ENCODE measurements around the gene NT5DC4.

The NT5DC4 gene

GRCh38 chr2:112688086-112688880 is 32.5 kb upstream of the NT5DC4 start:
- DNase-seq (ENCODE audit: low read depth in 1 of 2, low spot score in 1 of 2): no peak
- no peak for TF ChIP-seq JUND (IDR thresholded peaks at IDR 0.05; ENCODE audit: low read depth)
- in situ Hi-C loops (cut with HindIII; ENCODE audit: low pct_unique_long_range_greater_than_20kb, low sequenced_read_pairs): no loop called here

- in situ Hi-C loops (cut with HindIII; ENCODE audit: low pct_unique_long_range_greater_than_20kb, low sequenced_read_pairs): no loop called here
- TF ChIP-seq JUND (IDR thresholded peaks at IDR 0.05; ENCODE audit: low read depth): no peak
- DNase-seq (ENCODE audit: low read depth in 1 of 2, low spot score in 1 of 2): peak in 1 of 2 experiments; percentile 78
Observed at GRCh38 chr2:112690853-112691401, 29.9 kb upstream of the NT5DC4 start.

- in situ Hi-C loops (cut with HindIII; ENCODE audit: low pct_unique_long_range_greater_than_20kb, low sequenced_read_pairs): no loop called here
- no peak for TF ChIP-seq JUND (IDR thresholded peaks at IDR 0.05; ENCODE audit: low read depth)
- DNase-seq (ENCODE audit: low read depth in 1 of 2, low spot score in 1 of 2): no peak
Observed at GRCh38 chr2:112691881-112692281, 28.9 kb upstream of the NT5DC4 start.

DNA sequence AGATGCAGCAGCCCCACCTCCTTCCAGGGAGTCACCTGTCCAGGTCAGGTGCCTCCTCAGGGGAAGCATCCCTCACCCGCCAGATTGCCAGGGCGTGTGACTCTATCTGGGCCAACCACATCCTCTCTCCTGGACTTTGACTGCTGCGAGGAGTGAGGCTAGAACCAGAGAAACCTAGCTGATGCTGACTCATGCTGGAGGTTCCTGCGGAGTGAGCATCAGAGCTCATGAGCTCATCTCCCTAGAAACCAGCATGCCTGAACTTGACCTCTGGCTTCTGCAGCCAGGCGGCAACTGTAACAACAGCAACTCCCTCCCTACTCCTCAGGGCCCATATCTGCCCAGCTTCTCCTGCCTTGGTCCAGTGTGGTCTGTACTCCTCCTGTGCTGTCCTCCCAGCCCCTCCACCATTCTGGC is 28.3 kb upstream of the NT5DC4 start:
- DNase-seq (ENCODE audit: low read depth in 1 of 2, low spot score in 1 of 2): peak in 1 of 2 experiments; percentile 56
- no peak for TF ChIP-seq JUND (IDR thresholded peaks at IDR 0.05; ENCODE audit: low read depth)
- in situ Hi-C loops (cut with HindIII; ENCODE audit: low pct_unique_long_range_greater_than_20kb, low sequenced_read_pairs): no loop called here

- in situ Hi-C loops (cut with HindIII; ENCODE audit: low pct_unique_long_range_greater_than_20kb, low sequenced_read_pairs): no loop called here
- no peak for TF ChIP-seq JUND (IDR thresholded peaks at IDR 0.05; ENCODE audit: low read depth)
- no peak for DNase-seq (ENCODE audit: low read depth in 1 of 2, low spot score in 1 of 2)
Observed at GRCh38 chr2:112692918-112693317, 27.9 kb upstream of the NT5DC4 start.

DNA sequence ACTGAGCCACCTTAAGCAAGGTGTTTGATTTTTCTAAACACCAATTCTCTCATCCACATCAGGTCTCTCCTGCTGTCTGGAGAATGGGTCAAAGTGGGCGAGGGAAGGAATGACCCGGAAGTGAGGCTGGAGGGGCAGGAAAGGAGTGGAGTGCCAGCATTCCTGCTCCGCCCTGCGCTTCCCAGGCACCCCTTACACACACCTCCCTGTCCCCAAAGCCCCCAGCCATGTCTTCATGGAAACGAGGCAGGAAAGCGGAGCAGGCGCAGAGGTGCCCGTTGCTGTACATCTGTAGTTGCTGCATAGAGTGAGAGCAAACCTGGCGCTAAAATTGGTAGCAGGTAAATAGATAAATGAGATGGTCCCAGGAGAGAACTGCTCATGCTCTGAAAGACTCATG is 27.2 kb upstream of the NT5DC4 start:
- no peak for TF ChIP-seq JUND (IDR thresholded peaks at IDR 0.05; ENCODE audit: low read depth)
- DNase-seq (ENCODE audit: low read depth in 1 of 2, low spot score in 1 of 2): no peak
- in situ Hi-C loops (cut with HindIII; ENCODE audit: low pct_unique_long_range_greater_than_20kb, low sequenced_read_pairs): no loop called here

GRCh38 chr2:112694182-112694581 is 26.6 kb upstream of the NT5DC4 start:
- in situ Hi-C loops (cut with HindIII; ENCODE audit: low pct_unique_long_range_greater_than_20kb, low sequenced_read_pairs): no loop called here
- no peak for DNase-seq (ENCODE audit: low read depth in 1 of 2, low spot score in 1 of 2)
- no peak for TF ChIP-seq JUND (IDR thresholded peaks at IDR 0.05; ENCODE audit: low read depth)

GRCh38 chr2:112698834-112699515 is 21.8 kb upstream of the NT5DC4 start:
- DNase-seq (ENCODE audit: low read depth in 1 of 2, low spot score in 1 of 2): no peak

DNA sequence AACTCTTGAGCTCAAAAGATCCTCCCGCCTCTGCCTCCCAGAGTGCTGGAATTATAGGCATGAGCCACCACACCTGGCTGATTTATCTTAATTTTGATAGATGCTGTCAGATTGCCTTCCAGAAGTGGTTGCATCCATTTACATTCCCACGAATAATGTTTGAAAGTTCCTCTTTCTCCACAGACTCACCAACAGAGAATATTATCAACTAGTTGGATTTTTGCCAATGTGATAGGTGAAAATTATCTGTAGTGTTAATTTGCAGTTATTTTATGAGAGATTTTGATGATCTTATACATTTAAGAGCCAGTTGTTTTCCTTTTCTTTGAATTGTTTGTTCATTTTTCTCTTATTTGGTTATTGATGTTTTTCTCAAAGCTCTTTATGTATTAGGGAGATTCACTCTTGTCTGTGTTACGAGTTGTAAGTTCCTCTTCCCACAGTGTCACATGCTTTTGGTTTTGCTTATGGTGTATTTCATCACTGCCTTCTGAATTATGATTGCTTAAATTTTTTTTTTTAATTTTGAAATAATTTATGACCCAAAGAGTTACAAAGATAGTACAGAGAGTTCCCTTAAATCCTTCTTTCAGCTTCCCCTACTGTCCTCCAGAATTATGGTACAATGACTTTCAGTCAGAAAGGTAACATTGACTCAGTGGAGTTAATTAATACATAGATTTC is 20.7 kb upstream of the NT5DC4 start:
- no peak for DNase-seq (ENCODE audit: low read depth in 1 of 2, low spot score in 1 of 2)
- no peak for TF ChIP-seq JUND (IDR thresholded peaks at IDR 0.05; ENCODE audit: low read depth)
- in situ Hi-C loops (cut with HindIII; ENCODE audit: low pct_unique_long_range_greater_than_20kb, low sequenced_read_pairs): no loop called here

More at GRCh38 chr2:112698834-112699515, 21.8 kb upstream of the NT5DC4 start:
- no peak for TF ChIP-seq JUND (IDR thresholded peaks at IDR 0.05; ENCODE audit: low read depth)
- in situ Hi-C loops (cut with HindIII; ENCODE audit: low pct_unique_long_range_greater_than_20kb, low sequenced_read_pairs): no loop called here

DNA sequence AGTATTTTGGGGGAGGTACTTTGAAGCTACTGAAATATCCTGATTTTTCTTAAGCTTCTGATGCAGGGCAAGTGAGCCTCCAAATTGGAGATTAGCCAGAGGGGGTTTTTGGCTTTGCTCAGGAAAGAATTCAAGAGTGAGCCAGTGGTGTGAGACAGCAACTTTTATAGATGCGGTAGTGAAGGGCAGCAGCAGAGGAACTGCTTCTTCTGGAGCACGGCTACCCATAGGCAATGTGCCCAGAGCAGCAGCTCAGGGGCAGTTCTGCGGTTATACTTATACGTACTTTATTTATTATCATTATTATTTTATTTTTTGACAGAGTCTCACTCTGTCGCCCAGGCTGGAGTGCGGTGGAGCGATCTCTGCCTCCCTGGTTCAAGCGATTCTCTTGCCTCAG is 19.8 kb upstream of the NT5DC4 start:
- TF ChIP-seq JUND (IDR thresholded peaks at IDR 0.05; ENCODE audit: low read depth): no peak
- no peak for DNase-seq (ENCODE audit: low read depth in 1 of 2, low spot score in 1 of 2)
- in situ Hi-C loops (cut with HindIII; ENCODE audit: low pct_unique_long_range_greater_than_20kb, low sequenced_read_pairs): no loop called here

DNA sequence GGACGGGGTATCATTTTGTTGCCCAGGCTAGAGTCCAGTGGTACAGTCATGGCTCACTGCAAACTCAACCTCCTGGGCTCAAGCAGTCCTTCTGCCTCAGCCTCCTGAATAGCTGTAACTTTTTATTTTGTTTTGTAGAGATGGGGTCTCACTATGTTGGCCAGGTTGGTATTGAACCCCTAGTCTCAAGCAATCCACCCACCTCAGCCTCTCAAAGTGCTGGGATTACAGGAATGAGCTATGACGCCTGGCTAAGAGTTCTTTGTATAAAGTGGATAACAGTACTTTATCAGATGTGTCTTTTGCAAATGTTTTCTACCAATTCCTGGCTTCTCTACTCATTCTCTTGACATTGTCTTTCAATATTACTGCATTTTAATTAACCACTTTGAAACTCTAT is 17.1 kb upstream of the NT5DC4 start:
- DNase-seq (ENCODE audit: low read depth in 1 of 2, low spot score in 1 of 2): no peak
- in situ Hi-C loops (cut with HindIII; ENCODE audit: low pct_unique_long_range_greater_than_20kb, low sequenced_read_pairs): no loop called here
- TF ChIP-seq JUND (IDR thresholded peaks at IDR 0.05; ENCODE audit: low read depth): no peak

DNA sequence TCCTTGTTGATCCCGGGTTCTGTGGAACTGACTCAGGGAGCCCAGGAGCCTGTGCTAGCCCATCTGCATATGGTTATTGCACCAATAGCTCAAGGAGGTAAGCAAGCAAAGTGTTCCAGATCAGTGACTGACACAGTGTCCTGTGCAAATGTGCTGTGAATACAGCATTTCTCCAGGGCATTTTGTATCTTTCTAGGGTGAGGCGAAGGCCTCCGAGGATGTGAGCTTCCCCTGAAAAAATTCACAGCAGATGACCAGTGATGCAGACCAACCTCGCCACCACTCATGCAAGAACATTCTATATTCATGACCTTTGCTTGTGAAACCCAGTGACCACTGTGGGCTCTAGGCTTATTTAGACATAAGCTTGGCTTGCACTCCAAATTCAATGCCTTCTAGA is 15.2 kb upstream of the NT5DC4 start:
- DNase-seq (ENCODE audit: low read depth in 1 of 2, low spot score in 1 of 2): no peak
- no peak for TF ChIP-seq JUND (IDR thresholded peaks at IDR 0.05; ENCODE audit: low read depth)
- in situ Hi-C loops (cut with HindIII; ENCODE audit: low pct_unique_long_range_greater_than_20kb, low sequenced_read_pairs): no loop called here

Data from T47D (cell line).